ENCODE data around the gene MAP3K19.

- no peak for TF ChIP-seq CTCF (IDR thresholded peaks at IDR 0.05)
- TF ChIP-seq POLR2A (IDR thresholded peaks at IDR 0.05) = no peak
Measured at GRCh38 chr2:135002836-135003235, 44.4 kb downstream of the MAP3K19 start.
